Measurements from ENCODE around the gene OR14A16.

The OR14A16 gene

DNA sequence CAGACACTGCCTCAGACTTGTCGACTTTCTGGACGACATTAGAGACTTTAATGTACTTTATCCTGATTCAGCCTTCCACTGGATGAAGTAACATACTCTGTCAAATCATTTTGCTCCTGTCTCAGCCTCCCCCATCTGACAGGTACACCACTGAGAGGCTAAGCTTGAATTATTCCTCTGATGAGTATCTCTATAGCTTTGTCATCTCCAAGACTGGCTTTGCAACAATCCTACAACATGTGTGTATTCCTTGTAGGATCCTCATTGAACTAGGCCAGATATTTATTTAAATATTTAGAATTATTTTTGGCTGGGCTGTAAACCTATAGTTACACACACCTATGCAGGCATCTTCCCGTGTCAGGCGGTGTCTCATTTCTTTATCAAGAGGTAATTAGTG lies 32.0 kb upstream of the OR14A16 start:
- TF ChIP-seq, protein P1, sequence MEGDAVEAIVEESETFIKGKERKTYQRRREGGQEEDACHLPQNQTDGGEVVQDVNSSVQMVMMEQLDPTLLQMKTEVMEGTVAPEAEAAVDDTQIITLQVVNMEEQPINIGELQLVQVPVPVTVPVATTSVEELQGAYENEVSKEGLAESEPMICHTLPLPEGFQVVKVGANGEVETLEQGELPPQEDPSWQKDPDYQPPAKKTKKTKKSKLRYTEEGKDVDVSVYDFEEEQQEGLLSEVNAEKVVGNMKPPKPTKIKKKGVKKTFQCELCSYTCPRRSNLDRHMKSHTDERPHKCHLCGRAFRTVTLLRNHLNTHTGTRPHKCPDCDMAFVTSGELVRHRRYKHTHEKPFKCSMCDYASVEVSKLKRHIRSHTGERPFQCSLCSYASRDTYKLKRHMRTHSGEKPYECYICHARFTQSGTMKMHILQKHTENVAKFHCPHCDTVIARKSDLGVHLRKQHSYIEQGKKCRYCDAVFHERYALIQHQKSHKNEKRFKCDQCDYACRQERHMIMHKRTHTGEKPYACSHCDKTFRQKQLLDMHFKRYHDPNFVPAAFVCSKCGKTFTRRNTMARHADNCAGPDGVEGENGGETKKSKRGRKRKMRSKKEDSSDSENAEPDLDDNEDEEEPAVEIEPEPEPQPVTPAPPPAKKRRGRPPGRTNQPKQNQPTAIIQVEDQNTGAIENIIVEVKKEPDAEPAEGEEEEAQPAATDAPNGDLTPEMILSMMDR (IDR thresholded peaks at IDR 0.05; ENCODE audit: control insufficient read depth, extremely low read depth, insufficient read depth) = no peak
- no peak for DNase-seq (ENCODE audit: low read depth)
- H3K4me3 ChIP-seq (ENCODE audit: low read depth, low read length) = no peak overlapping the region

DNA sequence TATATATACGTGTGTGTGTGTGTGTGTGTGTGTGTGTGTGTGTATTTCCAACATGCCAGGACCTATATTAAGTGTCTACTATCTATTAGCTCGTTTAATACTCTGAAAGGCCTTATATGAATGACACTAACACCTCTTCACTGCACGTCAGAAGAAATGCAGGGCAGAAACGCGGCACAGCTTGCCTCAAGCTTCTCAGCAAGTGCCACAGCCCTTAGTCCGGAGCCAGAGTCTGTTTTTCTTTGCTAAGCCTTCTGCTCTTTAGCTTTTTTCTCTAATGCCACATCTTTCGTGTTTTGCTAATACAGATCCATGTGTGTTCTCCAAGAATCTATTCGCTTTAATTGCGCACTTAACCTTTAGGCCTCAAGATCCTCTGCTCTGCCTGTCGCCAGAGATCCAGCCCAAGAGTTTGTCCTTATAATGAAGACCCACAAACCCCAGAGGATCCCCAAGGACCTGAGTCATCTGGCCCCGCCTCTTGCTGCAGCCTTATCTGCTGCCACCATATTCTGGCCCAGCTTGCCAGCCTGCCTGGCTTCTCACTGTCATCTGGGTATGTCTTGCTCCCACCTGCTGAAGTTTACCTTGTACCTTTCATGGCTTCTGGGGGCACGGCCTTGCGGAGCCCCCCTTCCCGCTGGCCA lies 31.1 kb upstream of the OR14A16 start:
- no peak overlapping the region for H3K4me3 ChIP-seq (ENCODE audit: low read depth, low read length)
- no peak for DNase-seq (ENCODE audit: low read depth)
- TF ChIP-seq, protein P1 (IDR thresholded peaks at IDR 0.05; ENCODE audit: control insufficient read depth, extremely low read depth, insufficient read depth) = no peak

DNA sequence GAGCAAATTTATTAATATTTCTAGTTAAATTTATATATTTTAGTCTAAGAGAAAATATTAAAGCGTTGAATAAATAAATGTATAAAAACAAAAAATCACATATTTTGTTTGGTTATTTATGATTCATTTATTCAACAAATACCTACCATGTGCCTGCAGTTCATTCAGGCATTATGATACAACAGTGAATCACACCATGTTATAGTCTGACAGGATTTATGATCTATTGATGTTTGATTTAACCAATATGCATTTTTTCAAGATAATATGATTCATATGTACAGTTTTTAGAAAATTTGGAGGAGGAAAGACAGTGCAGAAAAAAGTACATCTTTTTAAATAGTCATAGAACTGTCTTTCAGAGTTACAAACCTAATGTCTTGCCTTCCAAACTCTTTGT lies 25.7 kb upstream of the OR14A16 start:
- TF ChIP-seq, protein P1 (IDR thresholded peaks at IDR 0.05; ENCODE audit: control insufficient read depth, extremely low read depth, insufficient read depth) = no peak
- H3K4me3 ChIP-seq (ENCODE audit: low read depth, low read length) = no peak overlapping the region
- DNase-seq (ENCODE audit: low read depth) = no peak

DNA sequence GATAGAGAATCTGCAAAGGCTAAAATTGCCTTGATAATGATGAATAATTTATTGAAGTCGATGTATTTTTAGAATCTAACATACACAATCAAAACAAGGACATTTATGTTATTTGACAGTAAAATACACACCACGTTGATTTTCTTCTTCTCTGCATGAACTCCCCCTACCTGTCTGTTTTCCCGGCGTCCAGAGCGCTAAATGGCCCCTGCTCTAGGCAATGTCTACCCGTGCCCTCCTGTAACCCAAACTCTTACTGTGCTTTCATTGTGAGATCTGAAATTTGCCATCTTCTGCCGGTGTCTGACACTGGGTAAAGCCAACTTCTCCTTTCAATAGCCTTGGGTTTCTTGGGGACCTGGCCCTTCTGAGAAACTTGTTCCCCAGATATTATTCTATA lies 24.4 kb upstream of the OR14A16 start:
- DNase-seq (ENCODE audit: low read depth) = no peak

DNA sequence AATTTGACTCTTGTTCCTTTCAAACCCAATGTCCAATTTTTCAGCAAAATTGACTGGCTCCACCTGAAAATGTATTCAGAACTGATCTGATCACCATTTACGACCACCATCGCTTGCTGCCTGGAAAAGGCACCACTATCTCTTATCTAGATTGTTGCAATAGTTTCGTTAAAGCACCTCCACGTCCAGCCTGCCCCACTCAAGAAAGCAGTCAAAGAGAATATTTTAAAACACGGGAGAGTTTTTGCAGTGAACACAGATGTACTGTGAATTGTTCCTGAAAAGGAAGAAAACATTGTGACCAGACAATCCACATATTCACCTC lies 21.7 kb upstream of the OR14A16 start:
- DNase-seq (ENCODE audit: low read depth) = no peak
- TF ChIP-seq, protein P1 (IDR thresholded peaks at IDR 0.05; ENCODE audit: control insufficient read depth, extremely low read depth, insufficient read depth) = no peak

More for the DNA sequence above, 24.4 kb upstream of the OR14A16 start:
- H3K4me3 ChIP-seq (ENCODE audit: low read depth, low read length) = no peak overlapping the region
- TF ChIP-seq, protein P1 (IDR thresholded peaks at IDR 0.05; ENCODE audit: control insufficient read depth, extremely low read depth, insufficient read depth) = no peak

DNA sequence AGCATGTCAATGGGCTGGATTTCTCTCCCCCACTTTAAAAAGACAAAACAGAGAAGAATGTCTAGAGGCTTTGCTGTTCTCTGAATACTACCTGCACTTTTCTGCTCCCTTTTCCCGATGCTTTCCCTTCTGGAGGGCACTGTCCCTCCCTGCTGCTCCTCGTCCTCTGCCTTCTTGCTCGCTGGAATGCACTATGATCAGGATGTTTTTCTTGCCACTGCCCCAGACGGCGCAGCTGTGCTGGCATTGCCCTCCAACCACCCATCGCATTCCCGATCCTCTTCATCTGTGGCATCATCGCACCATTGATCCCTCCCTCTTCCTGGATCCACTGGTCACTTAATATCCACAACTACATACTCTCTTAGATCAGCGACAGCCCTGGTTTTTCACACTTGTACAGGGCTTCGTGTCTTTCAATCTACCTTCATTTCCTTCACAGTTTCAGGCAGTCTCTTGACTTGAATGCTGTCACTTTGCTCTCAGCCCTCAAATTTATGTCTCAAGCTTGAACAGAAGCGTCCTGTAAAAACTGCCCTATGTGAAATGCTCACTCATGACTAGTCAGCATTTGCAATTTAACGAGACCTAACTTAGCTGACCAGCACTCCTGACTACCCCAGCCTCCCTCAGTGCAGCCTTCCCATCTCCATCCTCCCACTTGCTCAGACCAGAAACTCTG lies 21.2 kb upstream of the OR14A16 start:
- H3K4me3 ChIP-seq (ENCODE audit: low read depth, low read length) = no peak overlapping the region
- TF ChIP-seq, protein P1 (IDR thresholded peaks at IDR 0.05; ENCODE audit: control insufficient read depth, extremely low read depth, insufficient read depth) = no peak
- no peak for DNase-seq (ENCODE audit: low read depth)

More for the DNA sequence above, 21.7 kb upstream of the OR14A16 start:
- no peak overlapping the region for H3K4me3 ChIP-seq (ENCODE audit: low read depth, low read length)

DNA sequence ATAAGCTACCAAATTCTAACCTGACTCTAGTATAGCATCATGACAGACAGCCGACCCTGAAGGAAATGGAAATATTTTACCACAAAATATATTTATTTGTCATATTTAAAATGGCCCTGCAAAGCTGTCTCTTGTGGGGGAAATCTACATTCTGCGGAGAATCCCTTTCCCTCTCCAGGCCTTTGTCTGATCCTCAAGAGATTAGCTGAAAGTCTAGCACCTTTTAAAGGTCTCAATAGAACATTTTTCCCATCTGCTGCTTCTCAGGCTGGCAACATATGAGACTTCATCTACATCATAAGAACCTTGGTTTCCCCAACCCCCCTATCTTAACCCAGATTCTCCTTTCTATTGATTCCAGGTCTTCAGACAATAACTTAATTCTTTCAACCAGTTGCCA lies 19.5 kb upstream of the OR14A16 start:
- DNase-seq (ENCODE audit: low read depth) = no peak
- H3K4me3 ChIP-seq (ENCODE audit: low read depth, low read length) = no peak overlapping the region
- TF ChIP-seq, protein P1 (IDR thresholded peaks at IDR 0.05; ENCODE audit: control insufficient read depth, extremely low read depth, insufficient read depth) = no peak
